TTC549 (cell line): ENCODE measurements around the gene ADAT2.
"Not testable (repeated sequence)": the region's sequence is repeated elsewhere in the genome, so short reads cannot be mapped to it uniquely, and the experiment has no call there.

Source experiments
- FAIRE-seq: peaks from 2 replicates; lab custom pipeline; 2012; peaks lifted over from hg19 to GRCh38; lab: Jason Lieb, UNC

ADAT2 gene

DNA sequence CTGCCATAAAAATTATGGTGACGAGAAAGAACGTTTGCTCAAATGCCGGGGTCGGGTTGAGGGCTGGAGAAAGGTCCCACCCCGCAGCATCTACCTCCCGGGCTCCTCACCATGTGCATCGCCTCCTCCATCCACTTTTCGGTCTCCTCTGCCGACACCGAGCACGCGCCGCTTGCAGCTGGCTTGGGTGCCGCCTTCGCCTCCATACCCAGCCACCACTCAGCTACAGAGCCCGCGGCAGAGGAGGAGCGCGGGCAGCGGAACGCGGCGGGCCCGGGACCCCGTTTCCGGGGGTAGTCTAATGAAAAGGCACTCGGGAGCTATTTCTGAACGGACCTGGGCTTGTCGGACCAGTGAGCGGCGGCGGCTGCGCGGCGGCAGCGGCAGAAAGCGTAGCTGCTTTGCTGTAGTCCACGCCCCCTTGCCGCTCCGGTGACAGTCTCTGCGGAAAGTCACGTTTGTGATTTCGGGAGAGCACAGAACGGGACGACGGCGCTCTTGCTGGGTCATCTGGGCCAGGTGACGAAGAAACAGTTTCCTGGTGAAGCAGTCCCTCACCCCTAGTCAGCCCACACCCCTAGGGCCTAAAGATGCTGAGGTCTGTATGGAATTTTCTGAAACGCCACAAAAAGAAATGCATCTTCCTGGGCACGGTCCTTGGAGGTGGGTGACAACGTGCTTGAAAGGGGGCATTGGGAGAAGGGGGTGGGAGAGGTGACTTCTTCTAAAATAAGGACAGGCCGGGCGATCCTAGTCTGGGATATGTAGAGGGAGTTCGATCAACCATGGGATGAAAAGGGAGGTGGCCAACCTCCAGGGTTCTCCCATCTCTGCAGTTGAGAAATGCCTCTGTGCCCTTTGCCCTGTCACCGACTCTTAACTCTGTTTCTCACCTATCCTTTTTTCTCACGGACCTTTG, at the start of gene ADAT2, which contains the start of gene PEX3:
Gene ADAT2, minus strand, starts transcription at position 243 of the 919 bp plus-strand sequence. Its CDS starts 37 bp downstream, at position 206.
Gene PEX3, plus strand, starts transcription at position 353 of the 919 bp plus-strand sequence. Its CDS starts 238 bp downstream, at position 591.
- FAIRE-seq = no peak

DNA sequence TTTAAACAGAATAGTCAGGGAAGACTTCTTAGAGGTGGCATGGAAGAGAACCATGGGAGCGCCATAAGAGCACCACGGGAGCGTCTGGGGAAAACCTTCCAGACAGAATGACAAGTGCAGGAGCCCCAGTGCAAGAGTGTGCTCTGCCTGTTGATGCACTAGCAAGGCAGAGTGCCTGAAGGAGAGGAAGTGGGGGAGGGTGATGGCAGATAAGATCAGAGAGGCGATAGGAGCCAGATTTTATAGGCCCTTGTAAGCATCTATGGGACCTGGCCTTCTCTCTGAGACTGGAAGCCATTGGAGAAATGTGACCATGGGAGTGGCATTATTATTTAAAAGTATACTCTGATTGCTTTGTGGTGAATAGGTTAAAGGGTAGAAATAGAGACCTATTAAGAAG, 47.9 kb upstream of the ADAT2 start:
- FAIRE-seq = no peak

DNA sequence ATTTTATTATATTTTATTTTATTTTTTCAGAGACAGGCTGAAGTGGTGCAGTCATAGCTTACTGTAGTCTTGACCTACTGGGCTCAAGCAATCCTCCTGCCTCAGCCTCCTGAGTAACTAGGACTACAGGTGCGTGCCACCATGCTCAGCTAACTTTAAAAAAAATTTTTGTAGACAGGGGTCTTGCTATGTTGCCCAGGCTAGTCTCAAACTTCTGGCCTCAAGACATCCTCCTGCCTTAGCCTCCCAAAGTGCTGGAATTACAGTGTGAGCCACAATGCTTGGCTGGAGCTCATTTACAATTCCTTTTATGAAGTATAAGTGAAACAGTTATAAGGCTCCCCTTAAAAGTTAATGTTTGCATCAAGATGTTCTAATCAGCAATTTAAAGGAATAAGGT, 46.5 kb upstream of the ADAT2 start:
- FAIRE-seq = no peak

DNA sequence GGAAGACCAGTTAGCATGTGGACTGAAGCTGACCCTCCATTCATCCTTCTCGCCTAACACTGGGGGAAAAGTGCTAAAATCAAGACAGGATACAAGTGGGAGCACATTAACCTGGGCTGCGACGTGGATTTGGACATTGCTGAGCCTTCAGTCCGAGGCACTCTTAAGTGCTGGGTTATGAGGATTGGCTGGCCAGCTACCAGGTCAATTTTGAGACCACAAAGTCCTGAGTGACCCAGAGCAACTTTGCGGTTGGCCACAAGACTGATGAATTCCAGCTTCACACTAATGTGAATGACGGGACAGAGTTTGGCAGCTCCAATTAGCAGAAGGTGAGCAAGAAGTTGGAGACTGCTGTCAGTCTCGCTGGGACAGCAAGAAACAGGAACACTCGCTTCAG, 40.3 kb upstream of the ADAT2 start:
- no peak for FAIRE-seq

DNA sequence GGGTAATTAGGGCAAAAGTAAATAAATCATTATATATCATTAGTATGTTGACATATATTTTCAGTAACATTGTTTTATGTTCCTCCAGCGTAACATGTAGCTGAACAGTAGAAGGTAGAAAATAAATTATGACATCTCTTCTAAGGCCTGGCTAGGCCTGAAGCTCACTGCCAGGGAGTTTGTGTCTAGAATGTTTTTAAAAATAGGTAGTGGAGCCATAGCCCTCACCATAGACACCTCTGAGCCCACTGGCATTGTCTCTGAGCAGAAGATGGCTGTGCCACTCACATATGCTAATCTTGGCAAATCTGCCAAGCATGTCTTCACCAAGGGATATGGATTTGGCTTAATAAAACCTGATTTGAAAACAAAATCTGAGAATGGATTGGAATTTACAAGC, 39.7 kb upstream of the ADAT2 start:
- no peak for FAIRE-seq

DNA sequence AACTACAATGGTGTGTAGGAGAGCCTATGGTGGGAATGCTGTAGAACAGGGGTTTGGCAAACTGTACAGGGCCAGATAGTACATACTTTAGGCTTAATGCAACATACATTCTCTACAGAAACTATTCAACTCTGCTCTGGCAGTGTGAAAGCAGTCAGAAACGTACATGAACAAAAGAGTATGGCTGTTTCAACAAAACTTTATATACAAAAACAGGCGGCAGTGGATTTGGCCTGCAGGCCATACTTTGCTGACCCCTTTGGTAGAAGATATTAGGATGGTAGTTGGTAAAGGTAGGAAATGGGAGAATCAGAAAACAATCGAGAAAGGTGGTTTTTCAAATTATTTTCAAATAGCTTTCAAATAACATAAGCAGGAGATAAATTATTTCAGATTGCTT, 36.3 kb upstream of the ADAT2 start:
- no peak for FAIRE-seq

DNA sequence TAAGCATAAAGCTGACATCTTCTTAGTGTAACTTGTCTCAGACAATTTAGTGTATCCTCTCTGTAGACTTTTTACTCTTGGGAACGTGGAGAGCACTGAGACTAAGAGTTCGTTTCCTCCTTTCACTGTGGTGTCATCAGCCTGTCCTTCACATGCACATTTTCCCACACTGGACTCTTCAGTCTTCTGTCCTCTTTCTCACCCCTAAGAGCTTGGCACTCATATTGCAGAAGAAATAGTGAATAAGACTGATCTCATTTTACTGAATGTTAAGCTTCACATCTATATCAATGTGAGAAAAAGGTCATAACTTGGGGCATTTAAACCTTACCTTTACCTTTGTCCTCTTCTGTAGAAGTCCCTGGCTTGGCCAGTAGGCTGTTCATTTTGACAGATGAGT, 35.5 kb upstream of the ADAT2 start:
- FAIRE-seq = no peak

DNA sequence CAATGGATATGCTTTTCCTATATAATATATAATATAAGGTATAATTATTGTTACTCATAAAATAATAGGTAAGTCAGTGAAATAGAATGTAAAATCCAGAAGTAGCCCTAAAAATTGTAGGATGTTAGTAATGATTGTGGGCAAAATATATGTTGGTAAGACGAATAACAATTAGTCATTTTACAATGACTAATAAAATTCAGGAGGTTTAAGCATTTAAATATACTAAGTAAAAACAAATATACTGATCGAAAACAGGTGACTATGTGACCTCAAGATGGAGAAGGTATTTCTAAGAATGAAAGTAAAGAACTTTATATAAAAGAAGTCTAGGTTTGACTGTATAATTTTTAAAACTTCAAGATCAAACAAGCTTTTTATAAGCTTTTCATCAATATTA, 32.1 kb upstream of the ADAT2 start:
- FAIRE-seq = peak; percentile 43

DNA sequence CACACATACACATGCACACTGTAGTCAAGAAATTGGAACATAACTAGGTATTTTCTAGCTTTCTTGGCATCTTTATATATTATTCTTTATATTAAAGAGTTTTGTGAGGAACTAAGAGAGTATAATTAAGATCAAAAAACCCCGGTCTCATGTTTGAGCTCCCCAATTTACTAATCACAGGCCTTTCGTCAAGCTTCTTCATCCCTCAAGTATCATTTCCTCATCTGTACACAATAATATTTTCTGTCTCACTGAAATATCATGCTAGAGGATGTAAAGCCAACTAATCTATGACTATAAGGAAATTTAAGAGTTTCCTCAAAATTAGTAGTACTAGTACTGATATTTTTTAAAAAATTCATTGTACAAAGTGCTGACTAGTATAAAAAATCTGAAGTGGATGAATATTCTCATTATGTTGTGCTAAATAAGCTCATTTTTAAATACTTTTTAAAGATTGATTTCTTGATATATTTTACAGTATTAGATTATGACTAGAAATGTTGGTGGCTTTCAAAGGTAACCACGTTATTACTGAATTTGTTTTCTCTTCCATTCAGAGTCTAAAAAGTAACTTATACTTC, 28.1 kb upstream of the ADAT2 start:
- FAIRE-seq = no peak

DNA sequence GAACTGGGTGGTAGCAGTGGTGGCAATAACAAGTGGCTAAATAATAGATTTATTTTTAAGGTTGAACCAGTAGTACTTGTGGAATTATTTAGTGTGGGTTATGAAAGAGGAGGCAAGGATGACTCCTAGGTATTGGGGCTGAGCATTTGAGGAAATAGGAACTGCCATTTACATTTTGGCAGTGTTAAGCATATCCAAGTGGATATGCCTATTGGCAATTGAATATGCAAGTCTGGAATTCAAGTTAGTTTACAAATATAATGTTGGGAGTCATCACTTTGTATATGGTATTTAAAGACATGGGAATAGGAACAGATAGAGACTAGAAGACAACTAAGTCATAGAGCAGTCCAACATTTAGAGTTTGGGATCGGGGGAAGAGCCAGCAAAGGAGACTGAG, 26.1 kb upstream of the ADAT2 start:
- no peak for FAIRE-seq

DNA sequence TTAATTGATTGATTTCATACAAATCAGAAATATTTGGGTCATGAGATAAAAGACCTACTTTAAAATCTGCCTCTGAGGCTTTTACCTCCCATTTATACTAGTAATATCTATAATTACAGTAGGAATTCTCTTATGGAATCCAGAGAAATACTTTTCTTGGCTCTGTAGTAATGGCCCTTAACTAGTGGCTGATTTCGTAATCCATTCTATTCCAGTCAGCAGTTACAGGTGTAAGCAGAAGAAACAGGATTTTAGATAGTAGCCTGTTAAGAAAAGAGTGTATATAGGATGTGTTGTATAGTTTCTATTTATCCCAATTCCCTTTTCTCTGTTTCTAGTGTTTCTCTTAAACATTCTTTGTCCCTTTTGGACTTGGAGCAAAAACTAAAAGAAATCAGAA, 21.3 kb upstream of the ADAT2 start:
- FAIRE-seq = no peak

DNA sequence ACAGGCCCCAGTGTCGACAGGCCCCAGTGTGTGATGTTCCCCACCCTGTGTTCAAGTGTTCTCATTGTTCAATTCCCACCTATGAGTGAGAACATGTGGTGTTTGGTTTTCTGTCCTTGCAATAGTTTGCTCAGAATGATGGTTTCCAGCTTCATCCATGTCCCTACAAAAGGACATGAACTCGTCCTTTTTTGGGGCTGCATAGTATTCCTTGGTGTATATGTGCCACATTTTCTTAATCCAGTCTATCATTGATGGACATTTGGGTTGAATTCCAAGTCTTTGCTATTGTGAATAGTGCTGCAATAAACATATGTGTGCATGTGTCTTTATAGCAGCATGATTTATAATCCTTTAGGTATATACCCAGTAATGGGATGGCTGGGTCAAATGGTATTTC, 18.3 kb upstream of the ADAT2 start:
- FAIRE-seq = not testable (repeated sequence)

DNA sequence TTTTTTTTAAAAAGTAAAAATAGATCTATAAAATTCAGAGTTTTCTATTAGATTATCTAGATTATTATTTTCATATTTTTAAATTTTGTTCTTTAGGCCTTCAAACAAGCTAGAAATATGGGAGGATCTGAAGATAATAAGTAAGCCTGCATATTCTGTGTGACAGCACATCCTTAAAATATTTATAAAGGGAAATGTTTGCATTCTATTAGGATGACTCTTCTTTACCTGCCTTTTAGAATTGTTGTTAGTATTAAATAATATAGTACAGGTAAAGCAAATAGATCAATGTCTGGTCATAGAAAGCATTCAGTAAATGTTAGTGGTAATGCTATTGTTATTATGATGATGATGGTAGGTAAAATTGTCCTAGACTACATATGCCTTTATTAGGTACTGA, 17.5 kb upstream of the ADAT2 start:
- FAIRE-seq = no peak

DNA sequence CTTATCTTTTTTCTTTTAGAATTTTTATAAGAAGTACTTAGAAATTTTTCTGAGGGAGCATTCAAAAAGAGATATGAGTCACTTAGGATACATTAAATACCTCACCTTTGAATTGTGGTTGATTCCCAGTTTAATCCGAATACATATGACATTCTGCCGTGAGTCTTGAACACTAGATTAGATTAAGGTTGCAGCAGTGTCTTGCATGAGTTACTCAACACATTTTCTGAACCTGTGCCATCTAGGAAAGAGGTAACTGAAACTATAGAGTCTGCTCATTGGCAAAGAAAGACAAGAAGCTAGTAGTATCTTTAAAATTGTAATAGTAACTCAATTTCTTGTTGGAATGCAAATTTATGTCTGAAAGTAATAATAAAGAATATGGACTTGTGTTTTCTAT, 15.1 kb upstream of the ADAT2 start:
- FAIRE-seq = no peak

DNA sequence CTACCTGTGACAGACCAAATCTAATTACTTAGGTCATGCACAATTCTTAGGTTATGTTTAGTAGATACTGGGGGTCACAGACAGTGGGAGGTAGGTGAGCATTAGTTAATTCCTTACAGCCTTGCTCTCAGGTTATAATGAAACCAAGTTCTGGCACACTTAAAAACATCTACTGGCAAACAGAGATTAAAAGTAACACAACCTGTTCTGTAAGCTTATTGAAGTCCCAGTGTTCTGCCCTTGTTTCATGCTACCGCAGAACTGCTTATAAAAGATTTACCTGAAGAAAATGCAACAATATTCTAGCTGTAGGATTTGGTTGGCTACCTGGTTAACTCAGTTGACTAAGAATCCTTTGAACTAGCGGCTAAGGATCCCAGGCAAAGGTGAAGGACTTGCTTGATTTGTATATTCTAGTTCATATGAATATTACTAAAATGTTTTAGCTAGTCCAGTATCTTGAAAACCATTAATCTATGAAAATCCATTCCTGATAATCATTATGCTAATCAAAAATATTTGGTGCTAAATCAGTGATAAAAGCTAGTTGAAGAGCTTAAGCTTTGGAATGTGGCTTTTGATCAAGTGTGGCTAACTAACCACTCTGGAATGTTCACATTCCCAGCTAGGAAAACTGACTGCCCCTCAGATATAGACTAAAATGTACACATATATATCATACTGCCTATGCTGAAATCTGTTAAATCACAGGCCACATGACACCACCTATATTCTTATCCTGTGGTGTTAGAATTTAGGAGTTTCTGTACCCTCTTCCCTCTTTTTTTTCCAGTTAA, 7.3 kb upstream of the ADAT2 start:
- no peak for FAIRE-seq

DNA sequence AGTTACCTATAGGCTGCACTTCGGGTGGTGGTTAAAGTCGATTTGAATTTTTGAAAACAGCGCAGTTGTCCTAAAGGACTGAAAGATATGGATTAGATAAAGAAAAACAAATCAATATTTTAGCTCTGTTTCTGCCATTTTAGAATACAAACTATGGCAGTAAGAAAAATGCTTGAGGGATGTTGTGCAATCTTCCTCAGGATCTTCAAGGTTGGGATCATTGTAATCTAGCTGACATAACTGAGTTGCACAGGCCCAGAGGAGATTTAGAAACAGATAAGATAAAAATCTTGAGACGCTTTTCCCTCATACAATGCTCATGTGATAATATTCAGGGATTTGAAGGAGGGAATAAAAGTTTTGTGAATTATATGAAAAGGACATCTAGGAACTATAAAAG, 1.0 kb upstream of the ADAT2 start:
- FAIRE-seq = no peak

DNA sequence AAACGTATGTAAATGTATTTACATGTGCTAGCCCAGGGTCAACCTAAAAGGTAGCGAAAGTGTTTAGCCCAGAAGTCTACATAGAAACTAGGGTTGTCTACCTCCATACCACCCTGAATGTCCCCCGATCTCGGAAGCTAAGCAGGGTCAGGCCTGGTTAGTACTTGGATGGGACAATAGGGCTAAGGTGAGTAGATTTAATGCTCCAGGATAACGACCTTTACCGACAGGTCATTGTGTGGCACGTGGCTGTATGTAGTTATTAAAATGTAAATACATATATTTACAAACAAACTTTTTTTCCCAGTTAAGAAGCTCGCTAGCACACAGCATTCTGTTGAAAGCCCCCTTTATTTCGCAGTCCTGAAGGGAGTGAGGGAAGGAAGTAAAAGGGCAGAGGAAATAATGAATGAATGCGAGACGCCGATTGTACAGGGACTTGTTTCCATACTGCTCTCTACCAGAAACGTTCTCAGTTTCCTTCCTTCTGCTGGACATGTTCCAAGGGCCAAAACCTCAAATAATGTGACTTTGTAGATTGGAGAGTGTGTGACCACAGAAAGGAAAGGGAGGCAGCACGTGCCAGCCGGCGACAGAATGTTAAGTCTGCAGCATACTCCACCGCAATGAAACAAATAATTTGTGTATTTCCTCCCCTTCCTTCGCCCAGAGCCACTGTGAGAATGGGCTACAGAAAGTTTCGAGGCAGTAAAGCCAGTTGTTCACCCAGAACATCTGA, 612 bp downstream of the ADAT2 start:
- no peak for FAIRE-seq

DNA sequence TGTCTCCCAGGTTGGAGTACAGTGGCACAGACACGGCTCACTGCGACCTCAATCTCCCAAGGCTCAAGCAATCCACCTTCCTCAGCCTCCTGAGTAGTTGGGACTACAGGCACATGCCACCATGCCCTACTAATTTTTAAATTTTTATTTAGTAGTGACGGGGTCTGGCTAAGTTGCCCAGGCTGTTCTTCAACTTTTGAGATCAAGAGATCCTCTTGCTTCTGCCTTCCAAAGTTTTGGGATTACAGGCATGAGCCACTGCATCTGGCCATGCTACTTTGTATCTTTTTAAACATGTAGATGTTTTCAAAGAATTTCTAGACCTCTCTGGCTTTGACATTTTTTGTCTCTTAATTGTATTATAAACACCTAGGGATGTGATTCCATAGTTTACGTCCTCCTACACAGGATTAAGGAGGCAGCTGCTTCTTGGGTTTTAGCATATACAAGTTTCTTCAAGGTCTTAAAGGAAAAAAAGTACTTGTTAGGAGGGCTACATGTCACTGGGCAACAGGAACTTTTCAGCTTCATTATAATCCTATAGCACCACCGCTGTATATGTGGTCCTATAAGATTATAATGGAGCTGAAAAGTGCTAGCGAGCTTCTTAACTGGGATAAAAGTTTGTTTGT, 1.3 kb downstream of the ADAT2 start:
- no peak for FAIRE-seq

DNA sequence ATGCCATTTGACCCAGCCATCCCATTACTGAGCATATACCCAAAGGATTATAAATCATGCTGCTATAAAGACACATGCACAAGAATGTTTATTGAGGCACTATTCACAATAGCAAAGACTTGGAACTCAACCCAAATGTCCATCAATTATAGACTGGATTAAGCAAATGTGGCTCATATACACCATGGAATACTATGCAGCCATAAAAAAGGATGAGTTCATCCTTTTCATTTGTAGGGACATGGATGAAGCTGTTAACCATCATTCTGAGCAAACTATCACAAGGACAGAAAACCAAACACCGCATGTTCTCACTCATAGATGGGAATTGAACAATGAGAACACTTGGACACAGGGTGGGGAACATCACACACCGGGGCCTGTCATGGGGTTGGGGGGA, 2.6 kb downstream of the ADAT2 start:
- FAIRE-seq = not testable (repeated sequence)

DNA sequence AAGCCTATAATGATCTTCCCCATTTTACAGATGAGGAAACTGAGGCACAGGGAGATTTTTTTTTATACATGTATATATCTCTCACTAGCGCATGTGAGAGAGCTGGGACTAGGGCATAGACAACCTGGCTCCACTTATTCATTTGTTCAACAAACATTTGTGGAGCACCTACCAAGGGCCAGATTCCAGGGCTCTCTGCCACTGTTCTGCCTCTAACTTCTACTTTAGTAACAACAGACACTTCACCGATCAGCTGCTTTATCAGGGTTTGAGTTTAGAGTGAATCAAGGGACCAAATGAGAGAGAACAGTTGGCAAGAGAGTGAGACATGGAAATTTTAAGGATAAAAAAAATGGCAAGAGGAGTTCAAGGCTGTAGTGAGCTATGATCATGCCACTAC, 7.4 kb downstream of the ADAT2 start:
- FAIRE-seq = no peak

DNA sequence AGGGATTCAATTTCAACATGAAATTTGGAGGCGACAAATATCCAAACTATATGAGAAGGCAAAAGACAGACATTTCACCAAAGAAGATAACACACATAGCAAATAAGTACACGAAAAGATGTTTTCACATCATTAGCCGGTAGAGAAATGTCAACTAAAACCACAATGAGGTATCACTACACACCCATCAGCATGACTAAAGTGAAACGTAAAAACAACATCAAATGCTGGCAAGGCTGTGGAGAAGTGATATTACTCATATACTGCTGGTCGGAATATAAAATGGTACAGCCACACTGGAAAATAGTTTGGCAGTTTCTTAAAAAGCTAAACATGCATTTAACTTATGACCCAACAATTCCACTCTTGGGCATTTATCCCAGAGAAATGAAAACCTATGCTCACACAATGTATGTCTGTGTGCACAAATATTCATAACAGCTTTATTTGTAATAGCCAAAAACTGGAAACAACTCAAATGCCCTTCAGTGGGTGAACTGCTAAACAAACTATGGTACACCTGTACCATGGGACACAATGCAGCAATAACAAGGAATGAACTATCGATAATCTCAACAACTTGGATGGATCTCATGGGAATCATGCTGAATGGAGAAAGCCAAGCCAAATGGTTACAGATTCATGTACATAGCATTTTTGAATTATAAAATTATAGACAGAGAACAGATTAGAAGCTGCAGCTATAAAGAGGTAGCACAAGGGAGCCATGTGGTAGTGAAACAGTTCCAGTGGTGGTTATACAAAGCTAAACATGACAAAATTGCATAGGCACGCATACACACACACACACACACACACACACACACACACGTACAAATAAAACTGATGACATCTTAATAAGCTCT, 8.6 kb downstream of the ADAT2 start:
- no peak for FAIRE-seq
